OCI-LY1 (cell line): ENCODE measurements around the gene EVPL.

Source experiments
- H2AFZ ChIP-seq: fragments of 200-600 bp; sonication (generic), shearing (Covaris generic); 2 replicates; pipeline ENCODE4 v1.6.0; 2014; ENCODE audit warnings: antibody characterized with exemption, mild to moderate bottlenecking, low read length
- H3F3A ChIP-seq: fragments of 200-600 bp; sonication (generic), shearing (Covaris generic); 2 replicates; pipeline ENCODE4 v1.6.0; 2014; ENCODE audit warnings: mild to moderate bottlenecking, antibody characterized with exemption, low read length, moderate library complexity; ENCODE audit not compliant: insufficient read depth
- H3K27ac ChIP-seq: fragments of 200-600 bp; sonication (generic); 2 replicates; pipeline ENCODE4 v1.5.1; 2014; ENCODE audit warnings: low read length, mixed run types, mild to moderate bottlenecking, low read depth; ENCODE audit not compliant: poor library complexity, severe bottlenecking
- H3K27me3 ChIP-seq: fragments of 200-600 bp; sonication (generic); 2 replicates; pipeline ENCODE4 v1.6.0; 2014; ENCODE audit warnings: antibody characterized with exemption, mild to moderate bottlenecking, low read length, moderate library complexity; ENCODE audit not compliant: insufficient read depth
- H3K36me3 ChIP-seq: fragments of 200-600 bp; sonication (generic); 2 replicates; pipeline ENCODE4 v1.6.1; 2014; ENCODE audit warnings: mild to moderate bottlenecking, antibody characterized with exemption, low read length, moderate library complexity, mixed read lengths; ENCODE audit not compliant: insufficient read depth
- H3K4me1 ChIP-seq: fragments of 200-600 bp; sonication (generic); 2 replicates; pipeline ENCODE4 v1.5.1; 2014; ENCODE audit warnings: mild to moderate bottlenecking, low read length, moderate library complexity; ENCODE audit not compliant: insufficient read depth, severe bottlenecking
- H3K4me2 ChIP-seq: fragments of 200-600 bp; sonication (generic), shearing (Covaris generic); 2 replicates; pipeline ENCODE4 v1.6.1; 2014; ENCODE audit warnings: low read length
- H3K4me3 ChIP-seq: fragments of 200-600 bp; sonication (generic); 2 replicates; pipeline ENCODE4 v1.5.1; 2014; ENCODE audit warnings: low read length, low read depth, mild to moderate bottlenecking, mixed read lengths; ENCODE audit not compliant: poor library complexity, severe bottlenecking
- H3K79me2 ChIP-seq: fragments of 200-600 bp; shearing (Covaris generic); 2 replicates; pipeline ENCODE4 v1.6.1; 2016; ENCODE audit warnings: mixed run types, low read length, mixed read lengths; ENCODE audit not compliant: insufficient read depth
- H3K9ac ChIP-seq: fragments of 200-600 bp; sonication (generic), shearing (Covaris generic); 2 replicates; pipeline ENCODE4 v1.6.1; 2014; ENCODE audit warnings: mild to moderate bottlenecking, low read length, mixed read lengths
- H3K9me2 ChIP-seq: fragments of 200-600 bp; sonication (generic), shearing (Covaris generic); 2 replicates; pipeline ENCODE4 v1.6.1; 2014; ENCODE audit warnings: low read depth, mild to moderate bottlenecking, low read length, mixed read lengths
- H3K9me3 ChIP-seq: fragments of 200-600 bp; shearing (Covaris generic); 2 replicates; pipeline ENCODE4 v1.6.1; 2014; ENCODE audit warnings: low read length, mixed read lengths
- H4K20me1 ChIP-seq: fragments of 200-600 bp; sonication (generic), shearing (Covaris generic); 2 replicates; pipeline ENCODE4 v1.6.0; 2016; ENCODE audit warnings: mild to moderate bottlenecking, low read length; ENCODE audit not compliant: insufficient read depth
- EZH2 ChIP-seq: fragments of 200-600 bp; sonication (generic), shearing (Covaris generic); IDR thresholded peaks from 2 replicates; pipeline ENCODE4 v1.8.0; 2017; ENCODE audit warnings: borderline replicate concordance, mixed run types, mild to moderate bottlenecking, antibody characterized with exemption, low read length, moderate library complexity, mixed read lengths
- TF ChIP-seq, protein P1 (sequence below): fragments of 200-600 bp; sonication (generic), shearing (Covaris generic); IDR thresholded peaks from 2 replicates; pipeline ENCODE4 v1.5.1; 2017; ENCODE audit warnings: mild to moderate bottlenecking, antibody characterized with exemption, low read length, moderate library complexity, mixed read lengths

EVPL gene

GRCh38 chr17:76025294-76025693 lies 1.8 kb downstream of the EVPL start:
- Histone ChIP-seq H3K9me2 (no peaks in the 10 kb centered on the region), H4K20me1 (no peaks in the 10 kb centered on the region), H3K4me3 (no peak overlapping the region), H2AFZ (no peak overlapping the region), H3F3A (no peaks in the 10 kb centered on the region), H3K79me2 (no peaks in the 10 kb centered on the region), H3K9me3 (no peaks in the 10 kb centered on the region), H3K36me3 (no peaks in the 10 kb centered on the region), H3K4me2 (no peak overlapping the region), H3K27ac (no peak overlapping the region), H3K9ac (no peak overlapping the region), H3K4me1 (peaks cover 15% of the 10 kb centered on the region), H3K27me3 (0 out of 2 replicates have a peak, but pooled peaks cover 5% of the 10 kb centered on the region)
- TF ChIP-seq, protein P1, sequence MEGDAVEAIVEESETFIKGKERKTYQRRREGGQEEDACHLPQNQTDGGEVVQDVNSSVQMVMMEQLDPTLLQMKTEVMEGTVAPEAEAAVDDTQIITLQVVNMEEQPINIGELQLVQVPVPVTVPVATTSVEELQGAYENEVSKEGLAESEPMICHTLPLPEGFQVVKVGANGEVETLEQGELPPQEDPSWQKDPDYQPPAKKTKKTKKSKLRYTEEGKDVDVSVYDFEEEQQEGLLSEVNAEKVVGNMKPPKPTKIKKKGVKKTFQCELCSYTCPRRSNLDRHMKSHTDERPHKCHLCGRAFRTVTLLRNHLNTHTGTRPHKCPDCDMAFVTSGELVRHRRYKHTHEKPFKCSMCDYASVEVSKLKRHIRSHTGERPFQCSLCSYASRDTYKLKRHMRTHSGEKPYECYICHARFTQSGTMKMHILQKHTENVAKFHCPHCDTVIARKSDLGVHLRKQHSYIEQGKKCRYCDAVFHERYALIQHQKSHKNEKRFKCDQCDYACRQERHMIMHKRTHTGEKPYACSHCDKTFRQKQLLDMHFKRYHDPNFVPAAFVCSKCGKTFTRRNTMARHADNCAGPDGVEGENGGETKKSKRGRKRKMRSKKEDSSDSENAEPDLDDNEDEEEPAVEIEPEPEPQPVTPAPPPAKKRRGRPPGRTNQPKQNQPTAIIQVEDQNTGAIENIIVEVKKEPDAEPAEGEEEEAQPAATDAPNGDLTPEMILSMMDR = no peak
- no peak for TF ChIP-seq EZH2

DNA sequence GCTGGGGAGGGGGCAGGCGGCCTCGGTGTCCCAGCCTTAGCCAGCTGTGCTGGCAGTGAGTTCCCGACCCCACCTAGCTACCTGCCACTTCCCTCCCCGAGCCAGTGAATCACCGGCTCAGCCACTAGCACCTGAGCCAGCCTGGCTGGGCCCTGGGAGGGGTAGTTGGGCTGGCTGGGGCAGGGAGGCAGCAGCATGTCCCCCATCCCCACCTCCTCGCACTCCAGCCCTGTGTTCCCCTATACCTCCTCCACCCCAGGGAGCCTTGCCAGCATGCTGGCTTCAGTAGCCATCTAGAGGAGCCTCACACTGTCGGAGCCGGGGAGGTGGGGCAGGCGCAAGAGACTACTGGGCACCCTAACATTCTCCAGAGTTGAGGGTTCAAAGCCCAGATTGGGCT lies 2.8 kb downstream of the EVPL start:
- H3K9me2 ChIP-seq = no peaks in the 10 kb centered on the region
- no peak overlapping the region for H3K9ac ChIP-seq
- peaks cover 5% of the 10 kb centered on the region; the same call in 1 of the 2 replicates for H3K27me3 ChIP-seq
- no peaks in the 10 kb centered on the region for H3K79me2 ChIP-seq
- no peak overlapping the region for H3K4me3 ChIP-seq
- TF ChIP-seq, protein P1 = no peak
- no peak overlapping the region for H2AFZ ChIP-seq
- H3K4me2 ChIP-seq = no peak overlapping the region
- no peaks in the 10 kb centered on the region for H3F3A ChIP-seq
- no peaks in the 10 kb centered on the region for H3K9me3 ChIP-seq
- H3K4me1 ChIP-seq = peaks cover 8% of the 10 kb centered on the region
- no peaks in the 10 kb centered on the region for H4K20me1 ChIP-seq
- H3K36me3 ChIP-seq = no peaks in the 10 kb centered on the region
- H3K27ac ChIP-seq = no peak overlapping the region

- H3K27ac ChIP-seq = no peak overlapping the region
- no peaks in the 10 kb centered on the region for H4K20me1 ChIP-seq
- H3K79me2 ChIP-seq = no peaks in the 10 kb centered on the region
- no peak overlapping the region for H3K4me3 ChIP-seq
- H3K27me3 ChIP-seq = peaks cover 5% of the 10 kb centered on the region; the same call in 1 of the 2 replicates
- no peaks in the 10 kb centered on the region for H3K36me3 ChIP-seq
- TF ChIP-seq, protein P1 = no peak
- TF ChIP-seq EZH2 = no peak
- no peak overlapping the region for H3K9ac ChIP-seq
- peaks cover 5% of the 10 kb centered on the region for H3K4me1 ChIP-seq
- no peaks in the 10 kb centered on the region for H3F3A ChIP-seq
- no peak overlapping the region for H2AFZ ChIP-seq
- no peaks in the 10 kb centered on the region for H3K9me2 ChIP-seq
- no peak overlapping the region for H3K4me2 ChIP-seq
- no peaks in the 10 kb centered on the region for H3K9me3 ChIP-seq
Measured at GRCh38 chr17:76023900-76024237, 3.2 kb downstream of the EVPL start.
